Keratinocyte (primary cell): Measurements from ENCODE around the gene CAPN7. TPM values are rescaled to one million over a fixed set of nuclear protein-coding genes. Genes with fewer than 3 reads are reported as not detected.

Experiments used
- DNase-seq: peaks from one replicate; pipeline ENCODE4 v3.0.0-alpha.2; 2011; ENCODE audit warnings: low read depth, missing footprints, low spot score
- FAIRE-seq: peaks from 2 replicates; lab custom pipeline; 2011; peaks lifted over from hg19 to GRCh38; lab: Jason Lieb, UNC
- H2AFZ ChIP-seq: 2 replicates; pipeline ENCODE4 v1.6.0; 2012; ENCODE audit warnings: low read length, control low read depth, inconsistent platforms; ENCODE audit not compliant: control insufficient read depth
- H3K27ac ChIP-seq: 2 replicates; pipeline ENCODE4 v1.5.1; 2011; ENCODE audit warnings: low read length; ENCODE audit not compliant: control insufficient read depth, insufficient read depth
- H3K27me3 ChIP-seq: 3 replicates; pipeline ENCODE4 v1.6.0; 2011; ENCODE audit warnings: low read length; ENCODE audit not compliant: control insufficient read depth, insufficient read depth; ENCODE audit errors: extremely low read depth
- H3K36me3 ChIP-seq, 2 experiments: 2 replicates in 1 of 2; 3 replicates in 1 of 2; pipeline ENCODE4 v1.5.1; 2011; ENCODE audit warnings: low read length in 2 of 2, mild to moderate bottlenecking in 1 of 2; ENCODE audit not compliant: control insufficient read depth in 2 of 2, insufficient read depth in 2 of 2; ENCODE audit errors: extremely low read depth in 1 of 2
- H3K4me1 ChIP-seq: 3 replicates; pipeline ENCODE4 v1.5.1; 2011; ENCODE audit warnings: low read length; ENCODE audit not compliant: control insufficient read depth, insufficient read depth; ENCODE audit errors: extremely low read depth
- H3K4me2 ChIP-seq: 3 replicates; pipeline ENCODE4 v1.6.0; 2011; ENCODE audit warnings: low read depth, low read length; ENCODE audit not compliant: control insufficient read depth, insufficient read depth; ENCODE audit errors: extremely low read depth
- H3K4me3 ChIP-seq, 3 experiments: fragments of 200-600 bp in 1 of 3; sonication (generic) in 1 of 3; 2 replicates in 2 of 3; 3 replicates in 1 of 3; pipeline ENCODE4 v1.5.1; 2011 to 2016; ENCODE audit warnings: low read length in 3 of 3, mild to moderate bottlenecking in 3 of 3, control low read depth in 2 of 3, inconsistent platforms in 1 of 3, low read depth in 1 of 3, mixed read lengths in 1 of 3, mixed run types in 1 of 3, moderate library complexity in 1 of 3; ENCODE audit not compliant: control insufficient read depth in 2 of 3, insufficient read depth in 2 of 3; ENCODE audit errors: extremely low read depth in 1 of 3
- H3K79me2 ChIP-seq: 2 replicates; pipeline ENCODE4 v1.6.0; 2012; ENCODE audit warnings: low read length; ENCODE audit not compliant: control insufficient read depth, insufficient read depth
- H3K9ac ChIP-seq: 3 replicates; pipeline ENCODE4 v1.6.0; 2011; ENCODE audit warnings: low read length; ENCODE audit not compliant: control insufficient read depth, insufficient read depth; ENCODE audit errors: extremely low read depth
- H3K9me1 ChIP-seq: 3 replicates; pipeline ENCODE4 v1.6.0; 2011; ENCODE audit warnings: low read length; ENCODE audit not compliant: control insufficient read depth, insufficient read depth; ENCODE audit errors: extremely low read depth
- H3K9me3 ChIP-seq: 2 replicates; pipeline ENCODE4 v1.5.1; 2012; ENCODE audit warnings: low read depth, low read length; ENCODE audit not compliant: control insufficient read depth
- H4K20me1 ChIP-seq: 3 replicates; pipeline ENCODE4 v1.6.0; 2011; ENCODE audit warnings: low read length; ENCODE audit not compliant: control insufficient read depth, insufficient read depth; ENCODE audit errors: extremely low read depth
- CTCF ChIP-seq, 3 experiments: IDR thresholded peaks in 1 of 3; conservative IDR thresholded peaks in 1 of 3; optimal IDR thresholded peaks in 1 of 3; 2 replicates in 2 of 3; 3 replicates in 1 of 3; pipeline versions ENCODE3 to v1.5.1; 2011; ENCODE audit warnings: low read length in 3 of 3, mild to moderate bottlenecking in 3 of 3, moderate library complexity in 2 of 3, control low read depth in 1 of 3, inconsistent platforms in 1 of 3; ENCODE audit not compliant: insufficient read depth in 2 of 3; ENCODE audit errors: extremely low read depth in 1 of 3
- EZH2 ChIP-seq: IDR thresholded peaks from one replicate; pipeline ENCODE4 v1.6.1; 2012; ENCODE audit warnings: inconsistent platforms, mild to moderate bottlenecking, low read length, moderate library complexity
- dilution Hi-C: fragments of 300-500 bp; cut with MboI; formaldehyde crosslinking; loops from one replicate; pipeline ENCODE4 v1.7.0; 2020; ENCODE audit warnings: low sequenced_read_pairs; ENCODE audit not compliant: extremely low pct_ligation_motif_present
- polyA plus RNA-seq, 5 experiments: library from polyadenylated mRNA; depleted of rRNA in 3 of 5; stranded (reverse) in 3 of 5; stranded (forward) in 1 of 5; unstranded in 1 of 5; fragments of >200 nt; gene quantifications; 1 replicate in 1 of 5; 2 replicates in 3 of 5; 3 replicates in 1 of 5; pipeline versions ENCODE4 v1.2.1 to v1.2.3, GENCODE V29; 2011 to 2012; ENCODE audit warnings: missing spikeins in 2 of 5, low read depth in 1 of 5, low replicate concordance in 1 of 5

The CAPN7 gene
- polyA plus RNA-seq, 1 donor (not counting 4 experiments of a cell fraction or from before 2014, with no cell fraction given): 29.3 TPM

DNA sequence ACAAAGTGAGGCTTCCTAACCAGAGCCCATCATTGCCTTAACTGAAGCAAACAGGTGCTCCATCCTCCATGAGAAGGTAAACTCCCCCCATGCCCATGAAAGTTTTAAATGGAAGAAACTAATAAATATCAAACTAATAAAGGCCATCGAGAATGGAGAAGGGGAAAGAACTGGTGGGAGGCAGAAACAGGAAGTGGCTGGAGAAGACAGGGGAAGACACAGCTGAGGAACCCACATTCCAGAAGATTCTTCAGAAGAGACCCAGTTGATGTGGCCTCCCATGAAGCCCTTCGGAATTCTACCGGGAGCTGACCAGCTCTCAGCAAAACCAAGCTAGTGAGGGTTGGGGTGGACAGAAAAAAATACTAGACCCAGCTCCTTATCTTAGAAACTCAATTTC lies 84.7 kb downstream of the CAPN7 start:
- dilution Hi-C loops: no loop called here
- Histone ChIP-seq H2AFZ (no peak overlapping the region), H3K4me3 (no peak overlapping the region), H3K4me2 (no peak overlapping the region), H3K36me3 (no peaks in the 10 kb centered on the region), H3K27ac (no peak overlapping the region), H3K79me2 (no peaks in the 10 kb centered on the region), H4K20me1 (no peaks in the 10 kb centered on the region), H3K4me1 (no peaks in the 10 kb centered on the region), H3K9me1 (no peaks in the 10 kb centered on the region), H3K9me3 (no peaks in the 10 kb centered on the region), H3K27me3 (no peaks in the 10 kb centered on the region), H3K9ac (no peak overlapping the region)
- TF ChIP-seq CTCF (optimal IDR thresholded peaks at IDR 0.05 in 1 of 3, IDR thresholded peaks at IDR 0.05 in 1 of 3, conservative IDR thresholded peaks at IDR 0.05 in 1 of 3; ENCODE audit: extremely low read depth in 1 of 3, insufficient read depth in 2 of 3, low read length in 3 of 3): no peak
- TF ChIP-seq EZH2: no peak
- DNase-seq (no peak), FAIRE-seq (no peak)

- H3K27ac ChIP-seq: no peak overlapping the region
- H4K20me1 ChIP-seq: no peaks in the 10 kb centered on the region
Measured at GRCh38 chr3:15291589-15292541, 85.8 kb downstream of the CAPN7 start.

More at GRCh38 chr3:15291589-15292541, 85.8 kb downstream of the CAPN7 start:
- Histone ChIP-seq H3K4me3 (no peak overlapping the region), H2AFZ (no peak overlapping the region), H3K27me3 (no peaks in the 10 kb centered on the region), H3K9ac (no peak overlapping the region), H3K79me2 (no peaks in the 10 kb centered on the region), H3K4me2 (no peak overlapping the region), H3K9me3 (no peaks in the 10 kb centered on the region), H3K36me3 (no peaks in the 10 kb centered on the region), H3K4me1 (no peaks in the 10 kb centered on the region), H3K9me1 (no peaks in the 10 kb centered on the region)
- TF ChIP-seq CTCF (optimal IDR thresholded peaks at IDR 0.05 in 1 of 3, IDR thresholded peaks at IDR 0.05 in 1 of 3, conservative IDR thresholded peaks at IDR 0.05 in 1 of 3; ENCODE audit: extremely low read depth in 1 of 3, insufficient read depth in 2 of 3, low read length in 3 of 3) (no peak), EZH2 (no peak)
- DNase-seq: no peak
- dilution Hi-C loops: no loop called here
- no peak for FAIRE-seq
